ENCODE measurements around the gene GABRB1.

GABRB1 gene

GRCh38 chr4:47031011-47031678 is at the start of gene GABRB1:
TSS of gene GABRB1 (plus strand) at chr4:47031567.
- no peak for DNase-seq (ENCODE audit: low read depth)

GRCh38 chr4:46984781-46985180 is 46.6 kb upstream of the GABRB1 start:
- no peak for DNase-seq (ENCODE audit: low read depth)

- DNase-seq (ENCODE audit: low read depth), result no peak
Observed at GRCh38 chr4:46986922-46987638, 44.3 kb upstream of the GABRB1 start.

- no peak for DNase-seq (ENCODE audit: low read depth)
Observed at GRCh38 chr4:46992338-46992737, 39.0 kb upstream of the GABRB1 start.

GRCh38 chr4:46993075-46994006 is 38.0 kb upstream of the GABRB1 start, which contains the start of gene GABRA4:
TSS of gene GABRA4 (minus strand) at chr4:46993581. CDS start at chr4:46993424, 157 bp downstream.
- no peak for DNase-seq (ENCODE audit: low read depth)

- DNase-seq (ENCODE audit: low read depth), result no peak
Observed at GRCh38 chr4:46994007-46994405, 37.4 kb upstream of the GABRB1 start.

- DNase-seq (ENCODE audit: low read depth), result no peak
Observed at GRCh38 chr4:46999566-46999965, 31.8 kb upstream of the GABRB1 start.

GRCh38 chr4:47000406-47000805 is 31.0 kb upstream of the GABRB1 start:
- DNase-seq (ENCODE audit: low read depth), result no peak

GRCh38 chr4:47002580-47002979 is 28.8 kb upstream of the GABRB1 start:
- no peak for DNase-seq (ENCODE audit: low read depth)

- DNase-seq (ENCODE audit: low read depth), result no peak
Observed at GRCh38 chr4:47010347-47010911, 20.9 kb upstream of the GABRB1 start.

- no peak for DNase-seq (ENCODE audit: low read depth)
Observed at GRCh38 chr4:47010912-47011446, 20.4 kb upstream of the GABRB1 start.

- DNase-seq (ENCODE audit: low read depth), result no peak
Observed at GRCh38 chr4:47012676-47013075, 18.7 kb upstream of the GABRB1 start.

GRCh38 chr4:47013373-47013772 is 18.0 kb upstream of the GABRB1 start:
- DNase-seq (ENCODE audit: low read depth), result no peak

GRCh38 chr4:47017081-47017480 is 14.3 kb upstream of the GABRB1 start:
- no peak for DNase-seq (ENCODE audit: low read depth)

- no peak for DNase-seq (ENCODE audit: low read depth)
Observed at GRCh38 chr4:47017494-47017893, 13.9 kb upstream of the GABRB1 start.

- no peak for DNase-seq (ENCODE audit: low read depth)
Observed at GRCh38 chr4:47031751-47032404, 511 bp downstream of the GABRB1 start.

GRCh38 chr4:47032405-47033106 is 1.2 kb downstream of the GABRB1 start:
- DNase-seq (ENCODE audit: low read depth), result no peak

GRCh38 chr4:47038263-47038662 is 6.9 kb downstream of the GABRB1 start:
- no peak for DNase-seq (ENCODE audit: low read depth)

GRCh38 chr4:47040828-47041227 is 9.5 kb downstream of the GABRB1 start:
- DNase-seq (ENCODE audit: low read depth), result no peak

GRCh38 chr4:47043821-47044220 is 12.5 kb downstream of the GABRB1 start:
- DNase-seq (ENCODE audit: low read depth), result no peak

GRCh38 chr4:47045261-47045660 is 13.9 kb downstream of the GABRB1 start:
- DNase-seq (ENCODE audit: low read depth), result no peak

All from CMK (cell line).